Uterus (tissue), 2 donors: ENCODE measurements around the gene LGR6.

Source experiments
- POLR2A ChIP-seq, 2 donors: fragments of 450-650 bp; IDR thresholded peaks; one replicate each; pipeline ENCODE4 v1.6.1; 2016; ENCODE audit warnings: antibody characterized with exemption in 2 of 2, mild to moderate bottlenecking in 1 of 2, moderate library complexity in 1 of 2
- TF ChIP-seq, protein P1 (sequence below), 4 experiments: fragments of 200-600 bp in 2 of 4; fragments of 450-650 bp in 2 of 4; sonication (generic) in 2 of 4; IDR thresholded peaks; one replicate each; pipeline ENCODE4 v1.5.1; 2016 to 2019; ENCODE audit warnings: antibody characterized with exemption in 4 of 4, mild to moderate bottlenecking in 2 of 4, moderate library complexity in 1 of 4

DNA sequence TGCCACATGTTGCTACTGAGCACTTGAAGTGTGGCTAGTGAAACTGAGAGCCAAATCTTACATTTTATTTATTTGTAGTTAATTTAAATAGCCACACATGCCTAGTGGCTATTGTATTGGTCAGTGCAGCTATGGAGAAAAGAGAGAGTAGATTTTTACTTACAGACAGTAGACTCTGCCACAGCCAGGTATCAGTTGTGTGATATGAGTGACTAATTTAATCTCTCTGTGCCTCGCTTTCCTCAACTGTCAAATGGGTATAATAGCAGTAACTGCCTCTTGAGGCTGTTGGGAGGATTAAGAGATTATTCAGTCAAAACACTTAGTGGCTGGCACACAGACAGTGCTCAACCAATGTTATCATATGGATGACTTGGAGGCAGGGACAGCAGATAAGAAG, 99.2 kb downstream of the LGR6 start:
- TF ChIP-seq, protein P1, sequence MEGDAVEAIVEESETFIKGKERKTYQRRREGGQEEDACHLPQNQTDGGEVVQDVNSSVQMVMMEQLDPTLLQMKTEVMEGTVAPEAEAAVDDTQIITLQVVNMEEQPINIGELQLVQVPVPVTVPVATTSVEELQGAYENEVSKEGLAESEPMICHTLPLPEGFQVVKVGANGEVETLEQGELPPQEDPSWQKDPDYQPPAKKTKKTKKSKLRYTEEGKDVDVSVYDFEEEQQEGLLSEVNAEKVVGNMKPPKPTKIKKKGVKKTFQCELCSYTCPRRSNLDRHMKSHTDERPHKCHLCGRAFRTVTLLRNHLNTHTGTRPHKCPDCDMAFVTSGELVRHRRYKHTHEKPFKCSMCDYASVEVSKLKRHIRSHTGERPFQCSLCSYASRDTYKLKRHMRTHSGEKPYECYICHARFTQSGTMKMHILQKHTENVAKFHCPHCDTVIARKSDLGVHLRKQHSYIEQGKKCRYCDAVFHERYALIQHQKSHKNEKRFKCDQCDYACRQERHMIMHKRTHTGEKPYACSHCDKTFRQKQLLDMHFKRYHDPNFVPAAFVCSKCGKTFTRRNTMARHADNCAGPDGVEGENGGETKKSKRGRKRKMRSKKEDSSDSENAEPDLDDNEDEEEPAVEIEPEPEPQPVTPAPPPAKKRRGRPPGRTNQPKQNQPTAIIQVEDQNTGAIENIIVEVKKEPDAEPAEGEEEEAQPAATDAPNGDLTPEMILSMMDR (IDR thresholded peaks at IDR 0.05), result no peak
- no peak for TF ChIP-seq POLR2A (IDR thresholded peaks at IDR 0.05)
